Neural progenitor cell (in vitro differentiated cells): ENCODE measurements around the gene PDE11A.

Experiments
- CTCF ChIP-seq: fragments of 200-600 bp; sonication (generic); IDR thresholded peaks from 2 replicates; pipeline ENCODE4 v1.5.1; 2017; ENCODE audit warnings: antibody characterized with exemption, mild to moderate bottlenecking
- EZH2 ChIP-seq: fragments of 200-600 bp; sonication (generic); IDR thresholded peaks from 2 replicates; pipeline ENCODE4 v1.6.1; 2017; ENCODE audit warnings: antibody characterized with exemption, mild to moderate bottlenecking, moderate library complexity

- TF ChIP-seq CTCF, result no peak
- TF ChIP-seq EZH2, result no peak
Measured at GRCh38 chr2:178111743-178112142, 39.2 kb upstream of the PDE11A start.
